ENCODE results near the gene SCNM1.
"Not testable (repeated sequence)": the region's sequence is repeated elsewhere in the genome, so short reads cannot be mapped to it uniquely, and the experiment has no call there.

SCNM1 gene

GRCh38 chr1:151167116-151167515 lies 1.2 kb downstream of the SCNM1 start:
- Histone ChIP-seq H3K36me3 (ENCODE audit: control insufficient read depth, insufficient read depth, low read length) (peaks cover 27% of the 10 kb centered on the region), H3K4me3 (ENCODE audit: insufficient read depth, low read depth, low read length, poor library complexity, severe bottlenecking) (peak overlapping the region; percentile 78), H3K4me1 (ENCODE audit: control insufficient read depth, insufficient read depth, low read length, poor library complexity, severe bottlenecking) (peaks cover 17% of the 10 kb centered on the region), H3K9me3 (ENCODE audit: control insufficient read depth, low read length) (no peaks in the 10 kb centered on the region), H3K27ac (ENCODE audit: insufficient read depth, low read length, poor library complexity, severe bottlenecking) (peak overlapping the region; percentile 66), H3K27me3 (replicated peaks; ENCODE audit: control insufficient read depth, insufficient read depth, low read length, poor library complexity, severe bottlenecking) (no peaks in the 10 kb centered on the region)
- no peak for DNase-seq

- no peak overlapping the region for H3K27ac ChIP-seq (ENCODE audit: insufficient read depth, low read length, poor library complexity, severe bottlenecking)
- H3K36me3 ChIP-seq (ENCODE audit: control insufficient read depth, insufficient read depth, low read length), result peaks cover 43% of the 10 kb centered on the region
- H3K9me3 ChIP-seq (ENCODE audit: control insufficient read depth, low read length), result no peaks in the 10 kb centered on the region
- no peak for DNase-seq
- no peaks in the 10 kb centered on the region for H3K27me3 ChIP-seq (replicated peaks; ENCODE audit: control insufficient read depth, insufficient read depth, low read length, poor library complexity, severe bottlenecking)
- peaks cover 10% of the 10 kb centered on the region for H3K4me1 ChIP-seq (ENCODE audit: control insufficient read depth, insufficient read depth, low read length, poor library complexity, severe bottlenecking)
- no peak overlapping the region for H3K4me3 ChIP-seq (ENCODE audit: insufficient read depth, low read depth, low read length, poor library complexity, severe bottlenecking)
Observed at GRCh38 chr1:151171190-151171589, 5.2 kb downstream of the SCNM1 start.

- H3K4me1 ChIP-seq (ENCODE audit: control insufficient read depth, insufficient read depth, low read length, poor library complexity, severe bottlenecking), result no peaks in the 10 kb centered on the region
- no peak overlapping the region for H3K27ac ChIP-seq (ENCODE audit: insufficient read depth, low read length, poor library complexity, severe bottlenecking)
- DNase-seq, result no peak
- H3K27me3 ChIP-seq (replicated peaks; ENCODE audit: control insufficient read depth, insufficient read depth, low read length, poor library complexity, severe bottlenecking), result no peaks in the 10 kb centered on the region
- H3K9me3 ChIP-seq (ENCODE audit: control insufficient read depth, low read length), result no peaks in the 10 kb centered on the region
- peaks cover 54% of the 10 kb centered on the region for H3K36me3 ChIP-seq (ENCODE audit: control insufficient read depth, insufficient read depth, low read length)
- H3K4me3 ChIP-seq (ENCODE audit: insufficient read depth, low read depth, low read length, poor library complexity, severe bottlenecking), result no peak overlapping the region
Observed at GRCh38 chr1:151175041-151175741, 9.2 kb downstream of the SCNM1 start.

GRCh38 chr1:151175863-151176262 lies 9.9 kb downstream of the SCNM1 start, which contains the start of gene TMOD4:
Gene TMOD4 (minus strand): TSS chr1:151175981. CDS start chr1:151174875, 1,106 bp downstream.
- Histone ChIP-seq H3K4me1 (ENCODE audit: control insufficient read depth, insufficient read depth, low read length, poor library complexity, severe bottlenecking) (no peaks in the 10 kb centered on the region), H3K27me3 (replicated peaks; ENCODE audit: control insufficient read depth, insufficient read depth, low read length, poor library complexity, severe bottlenecking) (no peaks in the 10 kb centered on the region), H3K9me3 (ENCODE audit: control insufficient read depth, low read length) (no peaks in the 10 kb centered on the region), H3K27ac (ENCODE audit: insufficient read depth, low read length, poor library complexity, severe bottlenecking) (no peak within 1 kb of the TSS), H3K36me3 (ENCODE audit: control insufficient read depth, insufficient read depth, low read length) (peaks cover 56% of the 10 kb centered on the region), H3K4me3 (ENCODE audit: insufficient read depth, low read depth, low read length, poor library complexity, severe bottlenecking) (no peak within 1 kb of the TSS)
- DNase-seq, result no peak

- DNase-seq, result no peak
- Histone ChIP-seq H3K9me3 (ENCODE audit: control insufficient read depth, low read length) (no peaks in the 10 kb centered on the region), H3K27me3 (replicated peaks; ENCODE audit: control insufficient read depth, insufficient read depth, low read length, poor library complexity, severe bottlenecking) (no peaks in the 10 kb centered on the region), H3K4me1 (ENCODE audit: control insufficient read depth, insufficient read depth, low read length, poor library complexity, severe bottlenecking) (no peaks in the 10 kb centered on the region), H3K4me3 (ENCODE audit: insufficient read depth, low read depth, low read length, poor library complexity, severe bottlenecking) (no peak overlapping the region), H3K27ac (ENCODE audit: insufficient read depth, low read length, poor library complexity, severe bottlenecking) (no peak overlapping the region), H3K36me3 (ENCODE audit: control insufficient read depth, insufficient read depth, low read length) (peaks cover 62% of the 10 kb centered on the region)
Observed at GRCh38 chr1:151176514-151177045, 10.6 kb downstream of the SCNM1 start.

GRCh38 chr1:151184211-151184610 lies 18.3 kb downstream of the SCNM1 start:
- Histone ChIP-seq H3K27me3 (replicated peaks; ENCODE audit: control insufficient read depth, insufficient read depth, low read length, poor library complexity, severe bottlenecking) (no peaks in the 10 kb centered on the region), H3K9me3 (ENCODE audit: control insufficient read depth, low read length) (no peaks in the 10 kb centered on the region), H3K27ac (ENCODE audit: insufficient read depth, low read length, poor library complexity, severe bottlenecking) (no peak overlapping the region), H3K4me1 (ENCODE audit: control insufficient read depth, insufficient read depth, low read length, poor library complexity, severe bottlenecking) (peaks cover 6% of the 10 kb centered on the region), H3K4me3 (ENCODE audit: insufficient read depth, low read depth, low read length, poor library complexity, severe bottlenecking) (no peak overlapping the region), H3K36me3 (ENCODE audit: control insufficient read depth, insufficient read depth, low read length) (peaks cover 52% of the 10 kb centered on the region)
- no peak for DNase-seq

GRCh38 chr1:151187205-151187604 lies 21.3 kb downstream of the SCNM1 start:
- no peaks in the 10 kb centered on the region for H3K9me3 ChIP-seq (ENCODE audit: control insufficient read depth, low read length)
- H3K4me3 ChIP-seq (ENCODE audit: insufficient read depth, low read depth, low read length, poor library complexity, severe bottlenecking), result no peak overlapping the region
- H3K36me3 ChIP-seq (ENCODE audit: control insufficient read depth, insufficient read depth, low read length), result peaks cover 34% of the 10 kb centered on the region
- H3K27ac ChIP-seq (ENCODE audit: insufficient read depth, low read length, poor library complexity, severe bottlenecking), result no peak overlapping the region
- no peak for DNase-seq
- peaks cover 15% of the 10 kb centered on the region for H3K4me1 ChIP-seq (ENCODE audit: control insufficient read depth, insufficient read depth, low read length, poor library complexity, severe bottlenecking)
- no peaks in the 10 kb centered on the region for H3K27me3 ChIP-seq (replicated peaks; ENCODE audit: control insufficient read depth, insufficient read depth, low read length, poor library complexity, severe bottlenecking)

GRCh38 chr1:151188667-151189066 lies 22.7 kb downstream of the SCNM1 start:
- peaks cover 15% of the 10 kb centered on the region for H3K4me1 ChIP-seq (ENCODE audit: control insufficient read depth, insufficient read depth, low read length, poor library complexity, severe bottlenecking)
- H3K36me3 ChIP-seq (ENCODE audit: control insufficient read depth, insufficient read depth, low read length), result peaks cover 21% of the 10 kb centered on the region
- H3K27me3 ChIP-seq (replicated peaks; ENCODE audit: control insufficient read depth, insufficient read depth, low read length, poor library complexity, severe bottlenecking); DNase-seq; H3K4me3 ChIP-seq (ENCODE audit: insufficient read depth, low read depth, low read length, poor library complexity, severe bottlenecking); H3K9me3 ChIP-seq (ENCODE audit: control insufficient read depth, low read length): not testable (repeated sequence)
- H3K27ac ChIP-seq (ENCODE audit: insufficient read depth, low read length, poor library complexity, severe bottlenecking), result peak overlapping the region; percentile 89

- peak within 1 kb of the TSS; percentile 89 for H3K27ac ChIP-seq (ENCODE audit: insufficient read depth, low read length, poor library complexity, severe bottlenecking)
- peaks cover 15% of the 10 kb centered on the region for H3K4me1 ChIP-seq (ENCODE audit: control insufficient read depth, insufficient read depth, low read length, poor library complexity, severe bottlenecking)
- DNase-seq, result peak; percentile 75 to 79 (median 78)
- peaks cover 9% of the 10 kb centered on the region for H3K36me3 ChIP-seq (ENCODE audit: control insufficient read depth, insufficient read depth, low read length)
- no peaks in the 10 kb centered on the region for H3K9me3 ChIP-seq (ENCODE audit: control insufficient read depth, low read length)
- H3K27me3 ChIP-seq (replicated peaks; ENCODE audit: control insufficient read depth, insufficient read depth, low read length, poor library complexity, severe bottlenecking), result no peaks in the 10 kb centered on the region
- H3K4me3 ChIP-seq (ENCODE audit: insufficient read depth, low read depth, low read length, poor library complexity, severe bottlenecking), result peak within 1 kb of the TSS; percentile 87
Observed at GRCh38 chr1:151189637-151190445, 23.9 kb downstream of the SCNM1 start, which contains the start of gene VPS72. Gene VPS72 (minus strand): TSS chr1:151190197. CDS start chr1:151190121, 76 bp downstream.

- DNase-seq, result no peak
- H3K36me3 ChIP-seq (ENCODE audit: control insufficient read depth, insufficient read depth, low read length), result no peaks in the 10 kb centered on the region
- H3K9me3 ChIP-seq (ENCODE audit: control insufficient read depth, low read length), result no peaks in the 10 kb centered on the region
- H3K4me1 ChIP-seq (ENCODE audit: control insufficient read depth, insufficient read depth, low read length, poor library complexity, severe bottlenecking), result peaks cover 15% of the 10 kb centered on the region
- H3K27me3 ChIP-seq (replicated peaks; ENCODE audit: control insufficient read depth, insufficient read depth, low read length, poor library complexity, severe bottlenecking), result no peaks in the 10 kb centered on the region
- H3K27ac ChIP-seq (ENCODE audit: insufficient read depth, low read length, poor library complexity, severe bottlenecking), result no peak overlapping the region
- no peak overlapping the region for H3K4me3 ChIP-seq (ENCODE audit: insufficient read depth, low read depth, low read length, poor library complexity, severe bottlenecking)
Observed at GRCh38 chr1:151192047-151192446, 26.1 kb downstream of the SCNM1 start.
